8988T (cell line): Measurements from ENCODE around the gene TMEM239.

Source experiments
- DNase-seq: peaks from one replicate; pipeline ENCODE4 v3.0.0; 2011

Gene TMEM239

DNA sequence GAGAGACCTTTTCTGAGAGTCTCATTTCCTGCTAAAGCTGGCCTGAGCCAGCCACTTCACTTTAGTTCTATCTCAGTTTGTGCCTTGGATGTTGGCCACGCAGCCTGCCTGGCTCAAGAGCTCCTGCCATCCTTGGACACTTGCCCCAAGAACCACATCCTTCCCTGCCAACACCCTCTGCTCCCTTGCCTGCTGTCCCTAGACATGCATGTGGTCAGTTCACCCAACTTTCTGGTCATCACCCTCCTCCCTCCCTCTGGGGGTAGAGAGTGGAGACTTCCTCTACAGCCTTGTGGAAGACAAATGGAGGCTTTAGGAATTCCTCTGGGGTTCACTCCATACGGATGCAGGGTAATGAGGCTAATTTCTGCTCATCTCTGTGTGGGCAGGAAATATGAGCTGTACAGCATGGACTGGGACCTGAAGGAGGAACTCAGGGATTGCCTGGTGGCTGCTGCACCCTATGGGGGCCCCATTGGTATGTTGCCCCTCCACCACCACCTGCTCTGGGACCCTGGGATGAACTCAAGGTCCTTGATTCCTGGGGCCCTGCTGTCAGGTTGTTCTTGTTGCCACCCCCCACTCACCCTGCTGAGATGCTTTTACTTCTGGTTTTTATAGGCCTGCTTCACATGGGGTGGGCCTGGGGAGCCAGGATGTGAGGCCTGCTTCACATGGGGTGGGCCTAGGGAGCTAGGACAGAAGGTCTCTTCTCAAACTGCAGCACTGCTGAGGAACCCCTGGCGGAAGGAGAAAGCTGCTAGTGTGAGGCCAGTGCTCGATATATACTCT is 43.4 kb downstream of the TMEM239 start:
- DNase-seq: no peak

DNA sequence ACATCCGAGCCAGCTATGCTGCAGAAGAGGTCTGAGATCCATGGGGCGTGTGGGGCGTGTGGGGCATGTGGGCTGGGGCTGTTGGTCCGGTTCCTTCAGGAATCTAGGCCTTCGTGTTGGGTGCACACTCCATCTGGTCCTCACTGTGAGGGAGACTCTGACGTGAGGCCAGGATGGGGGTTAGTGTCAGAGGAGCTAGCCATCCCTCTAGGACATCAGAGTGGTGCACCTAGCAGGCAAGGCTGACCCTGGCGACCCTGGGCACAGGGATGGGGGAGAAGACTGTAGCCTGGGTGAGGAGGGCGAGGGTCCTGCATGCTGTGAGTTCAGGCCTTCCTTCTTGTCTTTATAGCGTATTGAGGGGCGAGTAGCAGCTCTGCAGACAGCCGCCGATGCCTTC is 48.5 kb downstream of the TMEM239 start:
- DNase-seq: no peak

DNA sequence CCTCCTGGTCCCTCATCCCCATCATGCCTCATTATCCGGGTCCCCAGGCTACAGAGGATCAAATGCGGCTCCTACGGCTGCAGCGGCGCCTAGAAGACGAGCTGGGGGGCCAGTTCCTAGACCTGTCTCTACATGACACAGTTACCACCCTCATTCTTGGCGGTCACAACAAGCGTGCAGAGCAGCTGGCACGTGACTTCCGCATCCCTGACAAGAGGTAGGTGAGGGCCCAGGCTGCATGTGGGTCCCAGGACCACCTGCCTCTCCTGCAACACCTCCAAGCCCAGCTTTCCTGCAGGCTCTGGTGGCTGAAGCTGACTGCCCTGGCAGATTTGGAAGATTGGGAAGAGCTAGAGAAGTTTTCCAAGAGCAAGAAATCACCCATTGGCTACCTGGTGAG is 48.9 kb downstream of the TMEM239 start:
- no peak for DNase-seq

DNA sequence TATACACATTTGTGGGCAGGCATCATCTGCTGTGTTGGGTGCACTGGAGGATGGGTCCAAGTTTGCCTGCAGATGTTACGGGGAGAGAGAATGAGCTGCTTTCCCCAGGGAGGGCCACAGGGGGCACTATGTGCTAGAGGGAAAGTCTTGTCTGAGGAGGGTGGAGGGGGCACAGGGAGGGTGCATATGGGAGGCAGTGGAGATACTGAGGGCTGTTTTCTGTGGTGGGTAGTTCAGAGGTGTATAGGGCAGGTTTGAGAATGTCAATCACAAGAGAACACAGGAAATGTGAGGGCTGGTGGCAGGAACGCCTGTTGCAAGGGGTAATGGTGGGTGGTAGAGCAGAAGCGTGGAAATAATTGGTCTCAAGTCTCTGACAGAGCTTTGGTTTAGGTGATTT is 49.5 kb downstream of the TMEM239 start:
- no peak for DNase-seq

DNA sequence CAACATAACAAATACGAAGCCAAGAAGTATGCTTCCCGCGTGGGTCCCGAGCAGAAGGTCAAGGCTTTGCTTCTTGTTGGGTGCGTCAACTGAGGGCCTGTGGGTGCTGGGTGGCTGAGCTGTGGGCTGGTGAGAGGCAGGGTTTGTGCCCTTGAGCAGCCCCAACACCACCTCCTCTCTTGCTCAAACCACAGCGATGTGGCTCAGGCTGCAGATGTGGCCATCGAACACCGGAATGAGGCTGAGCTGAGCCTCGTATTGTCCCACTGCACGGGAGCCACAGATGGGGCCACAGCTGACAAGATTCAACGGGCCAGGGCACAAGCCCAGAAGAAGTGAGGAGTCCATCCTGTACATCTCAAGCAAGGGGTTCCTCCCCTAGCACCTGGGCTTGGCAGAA is 50.1 kb downstream of the TMEM239 start:
- no peak for DNase-seq

DNA sequence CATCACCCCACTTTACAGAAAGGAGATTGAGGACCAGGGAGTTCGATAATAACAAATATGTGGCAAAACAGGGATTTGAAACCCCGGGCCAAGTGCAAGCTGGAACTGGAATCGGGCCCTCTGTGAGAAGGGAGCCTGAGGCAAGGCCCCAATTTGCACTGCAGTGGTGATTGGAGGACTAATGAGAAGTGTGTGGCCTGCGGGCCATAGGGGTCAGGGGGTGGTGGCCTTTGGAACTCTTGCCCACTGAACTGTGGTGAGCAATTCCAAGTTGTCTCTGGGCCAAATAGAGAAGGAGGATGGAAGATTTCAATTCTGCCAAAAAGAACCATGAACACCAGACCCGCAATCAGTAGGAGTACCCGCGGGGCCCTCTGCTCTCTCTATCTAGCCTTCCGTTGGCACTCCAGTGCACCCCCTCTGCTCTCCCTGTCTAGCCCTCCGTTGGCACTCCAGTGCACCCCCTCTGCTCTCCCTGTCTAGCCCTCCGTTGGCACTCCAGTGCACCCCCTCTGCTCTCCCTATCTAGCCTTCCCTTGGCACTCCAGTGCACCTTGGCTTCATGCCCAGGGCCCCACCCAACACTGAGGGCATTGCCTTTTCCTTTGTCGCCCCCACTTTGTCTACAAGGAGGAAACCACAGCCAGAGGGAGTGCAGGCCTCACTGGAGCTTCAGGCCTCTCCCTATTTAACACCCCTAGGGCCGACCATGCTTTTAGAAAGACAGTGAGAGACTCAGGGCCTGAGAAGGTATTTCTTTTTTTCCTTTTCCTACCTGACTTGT is 51.1 kb downstream of the TMEM239 start:
- no peak for DNase-seq
